Heart left ventricle (tissue), 16 donors: Measurements from ENCODE around the gene SIVA1. TPM values are rescaled to one million over a fixed set of nuclear protein-coding genes. Genes with fewer than 3 reads are reported as not detected.

ENCODE experiments used
- ATAC-seq, 4 donors: fragments of 200-7000 bp; cut with Tn5 transposase; one replicate each; pipeline ENCODE4 v1.9.1; 2020 to 2022; ENCODE audit warnings: moderate library complexity in 4 of 4, mild to moderate bottlenecking in 3 of 4, moderate number of reproducible peaks in 1 of 4
- DNase-seq, 5 donors: peaks; one replicate each; pipeline ENCODE4 v3.0.0-alpha.2; 2020
- H3K27ac ChIP-seq, 12 donors: fragments of 200-600 bp; sonication (generic) in 4 of 12; one replicate each; pipeline versions ENCODE4 v1.5.0 to v1.8.0; 2016 to 2022; ENCODE audit warnings: mild to moderate bottlenecking in 2 of 12
- H3K27me3 ChIP-seq, 9 donors: fragments of 200-600 bp; sonication (generic) in 2 of 9; one replicate each; pipeline versions ENCODE4 v1.5.1 to v1.8.0; 2016 to 2022; ENCODE audit warnings: mild to moderate bottlenecking in 3 of 9
- H3K36me3 ChIP-seq, 9 donors: fragments of 200-600 bp; sonication (generic) in 2 of 9; one replicate each; pipeline versions ENCODE4 v1.5.0 to v1.8.0; 2018 to 2022; ENCODE audit warnings: mild to moderate bottlenecking in 2 of 9
- H3K4me1 ChIP-seq, 12 donors: fragments of 200-600 bp; sonication (generic) in 4 of 12; one replicate each; pipeline versions ENCODE4 v1.5.0 to v1.8.0; 2016 to 2022; ENCODE audit warnings: mild to moderate bottlenecking in 3 of 12
- H3K4me3 ChIP-seq, 12 donors: fragments of 200-600 bp; sonication (generic) in 4 of 12; one replicate each; pipeline versions ENCODE4 v1.5.0 to v1.8.0; 2017 to 2022; ENCODE audit warnings: mild to moderate bottlenecking in 9 of 12, moderate library complexity in 4 of 12
- H3K9me3 ChIP-seq, 12 donors: fragments of 200-600 bp; sonication (generic) in 4 of 12; one replicate each; pipeline versions ENCODE4 v1.5.0 to v1.8.0; 2016 to 2022; ENCODE audit warnings: mild to moderate bottlenecking in 1 of 12
- CTCF ChIP-seq, 12 donors: fragments of 200-600 bp; sonication (generic) in 4 of 12; IDR thresholded peaks; one replicate each; pipeline versions ENCODE4 v1.5.0 to v1.8.0; 2018 to 2022; ENCODE audit warnings: antibody characterized with exemption in 12 of 12, mild to moderate bottlenecking in 5 of 12
- POLR2A ChIP-seq, 2 donors: fragments of 450-650 bp; IDR thresholded peaks; one replicate each; pipeline ENCODE4 v1.6.1; 2017; ENCODE audit warnings: antibody characterized with exemption in 2 of 2, mild to moderate bottlenecking in 2 of 2, moderate library complexity in 2 of 2
- WGBS, 4 donors: extraction: QIAGEN DNeasy Blood & Tissue Kit in 2 of 4; methylation state at CpG; one replicate each; pipeline versions ENCODE4 v1.1.5 to v1.1.7; 2013 to 2018; 5-methylcytosine and 5-hydroxymethylcytosine counted together
- intact Hi-C, 10 donors: fragments of 100-400 bp; cut with DNase I; formaldehyde crosslinking; loops; one replicate each; pipeline versions ENCODE4 v1.11.1 to v1.14.2; 2022
- polyA plus RNA-seq, 2 donors: library from polyadenylated mRNA; stranded (reverse); fragments of 200-250 nt; gene quantifications; one replicate each; pipeline ENCODE4 v1.2.3, GENCODE V29; 2013
- total RNA-seq, 9 donors: library from RNA; depleted of rRNA in 2 of 9; stranded (reverse); fragments of >200 nt in 2 of 9; fragmentation: NEBNext Ultra II Directional in 3 of 9; extraction: Animal tissue kit (Norgen Biotek cat#: 25700) in 3 of 9; gene quantifications; one replicate each; pipeline versions ENCODE4 v1.1.0 to v1.2.4, GENCODE V29; 2016 to 2023
- donor health status: ischemic (EF 13 %, LVEDD 7.1; RV severe dilation, severe dysfunction).
- donor health status: healthy with polysubstance abuse.
- donor health status: DM: no; HTN: yes; CAD: no.
- donor health status: DM: no; HTN: no; CAD: no.
- donor health status: ischemic (EF 25% LVEDD 6.9; RV normal size, moderate dysfunction).
- donor health status: ischemic (EF 25% LVEDD 5.7; RV mildly dilated, moderate dysfunction).
- donor health status: healthy.
- donor health status: DM: yes; HTN: yes; CAD: no.
- donor health status: ischemic (EF 35%, LVEDD 5.7; RV mildly dilated, moderate dysfunction).
- donor health status: nonischemic (EF 11% LVEDD 7.7; RV severe dilation, severe dysfunction).
- donor health status: DM: yes; HTN: yes; CAD: no.
- donor health status: PGD.
- donor health status: ischemic (EF 29% LVEDD 5.4; RV normal size, mild dysfunction).
- donor health status: nonischemic (EF 23%, LVEDD 6.1; RV moderate dilation, normal function).

The SIVA1 gene
- total and polyA plus RNA-seq, 11 donors, result 41.0 to 203 (median 57.4) TPM

- intact Hi-C loops, result no loop called here
- Histone ChIP-seq H3K9me3 (no peaks in the 10 kb centered on the region), H3K4me1 (peaks cover 0 to 16% (median 9%) of the 10 kb centered on the region in 12 donors), H3K27ac (no peak overlapping the region), H3K36me3 (peaks cover 0 to 68% (median 53%) of the 10 kb centered on the region in 9 donors), H3K27me3 (no peaks in the 10 kb centered on the region), H3K4me3 (no peak overlapping the region)
- TF ChIP-seq POLR2A (IDR thresholded peaks at IDR 0.05) (no peak), CTCF (IDR thresholded peaks at IDR 0.05) (no peak)
- ATAC-seq, result no peak
- peak in 1 of 5 donors; percentile 21 for DNase-seq
- WGBS, 4 donors, result 84 to 89% (median 88%) methylated on average over 30 of the region's 30 CpGs
Measured at GRCh38 chr14:104758981-104759969, 6.3 kb downstream of the SIVA1 start.

GRCh38 chr14:104765517-104765916 is 12.6 kb downstream of the SIVA1 start:
- ATAC-seq, result no peak
- H3K27me3 ChIP-seq, result no peaks in the 10 kb centered on the region
- DNase-seq, result no peak
- no peak overlapping the region for H3K4me3 ChIP-seq
- H3K36me3 ChIP-seq, result peaks cover 0 to 28% (median 18%) of the 10 kb centered on the region in 9 donors
- WGBS, 4 donors, result 94 to 98% (median 97%) methylated on average over 3 of the region's 3 CpGs
- TF ChIP-seq CTCF (IDR thresholded peaks at IDR 0.05) (no peak), POLR2A (IDR thresholded peaks at IDR 0.05) (no peak)
- H3K9me3 ChIP-seq, result peaks cover 0 to 8% (median 0%) of the 10 kb centered on the region in 12 donors
- intact Hi-C loops, result loop anchor here in 1 of 10 donors (10.0 kb wide), 1 partner anchor 279 kb away; no protein-coding TSS in a partner anchor
- H3K27ac ChIP-seq, result no peak overlapping the region
- peaks cover 0 to 12% (median 9%) of the 10 kb centered on the region in 12 donors for H3K4me1 ChIP-seq

- Histone ChIP-seq H3K27me3 (no peaks in the 10 kb centered on the region), H3K27ac (no peak overlapping the region), H3K4me3 (no peak overlapping the region), H3K9me3 (peaks cover 0 to 13% (median 0%) of the 10 kb centered on the region in 12 donors), H3K4me1 (peaks cover 0 to 12% (median 9%) of the 10 kb centered on the region in 12 donors), H3K36me3 (peaks cover 0 to 30% (median 21%) of the 10 kb centered on the region in 9 donors)
- DNase-seq (no peak), ATAC-seq (no peak)
- no peak for TF ChIP-seq CTCF (IDR thresholded peaks at IDR 0.05)
- TF ChIP-seq POLR2A (IDR thresholded peaks at IDR 0.05), result no peak
- 94 to 100% (median 97%) methylated on average over 4 of the region's 4 CpGs for WGBS, 4 donors
- intact Hi-C loops, result loop anchor here in 1 of 10 donors (10.0 kb wide), 1 partner anchor 278 kb away; no protein-coding TSS in a partner anchor
Measured at GRCh38 chr14:104766256-104766862, 13.4 kb downstream of the SIVA1 start.
